KMS-11 (cell line): ENCODE data around the gene MPPE1.

Source experiments
- H2AFZ ChIP-seq: fragments of 200-600 bp; sonication (generic); 2 replicates; pipeline ENCODE4 v1.6.1; 2016; ENCODE audit warnings: antibody characterized with exemption, mixed run types, low read depth
- H3K27ac ChIP-seq: fragments of 200-600 bp; sonication (generic); 2 replicates; pipeline ENCODE4 v1.6.1; 2016; ENCODE audit warnings: mild to moderate bottlenecking, mixed run types
- H3K27me3 ChIP-seq: fragments of 200-600 bp; sonication (generic); 2 replicates; pipeline ENCODE4 v1.6.1; 2017; ENCODE audit warnings: mild to moderate bottlenecking, low read depth, mixed run types, moderate library complexity; ENCODE audit not compliant: insufficient read depth
- H3K36me3 ChIP-seq: fragments of 200-600 bp; sonication (generic); 2 replicates; pipeline ENCODE4 v1.6.1; 2017; ENCODE audit warnings: mild to moderate bottlenecking, mixed run types; ENCODE audit not compliant: insufficient read depth
- H3K4me1 ChIP-seq: fragments of 200-600 bp; sonication (generic); 2 replicates; pipeline ENCODE4 v1.6.1; 2016; ENCODE audit warnings: mild to moderate bottlenecking, low read depth, mixed run types; ENCODE audit not compliant: poor library complexity, severe bottlenecking
- H3K4me2 ChIP-seq: fragments of 200-600 bp; sonication (generic); 2 replicates; pipeline ENCODE4 v1.7.0; 2016; ENCODE audit warnings: mild to moderate bottlenecking, mixed run types
- H3K4me3 ChIP-seq: fragments of 200-600 bp; sonication (generic); IDR thresholded peaks from 2 replicates; pipeline ENCODE4 v1.6.1; 2017; ENCODE audit warnings: low read depth, low read length, mixed read lengths; ENCODE audit not compliant: insufficient read depth
- H3K79me2 ChIP-seq: fragments of 200-600 bp; sonication (generic); 2 replicates; pipeline ENCODE4 v1.6.1; 2016; ENCODE audit warnings: low read depth, mixed run types; ENCODE audit not compliant: insufficient read depth
- H3K9ac ChIP-seq: fragments of 200-600 bp; sonication (generic); 2 replicates; pipeline ENCODE4 v1.6.1; 2016; ENCODE audit warnings: mild to moderate bottlenecking, mixed run types
- H4K20me1 ChIP-seq: fragments of 200-600 bp; sonication (generic); 2 replicates; pipeline ENCODE4 v1.6.1; 2016; ENCODE audit warnings: mild to moderate bottlenecking, mixed run types; ENCODE audit not compliant: insufficient read depth
- TF ChIP-seq, protein P1 (sequence below): fragments of 200-600 bp; sonication (generic); conservative IDR thresholded peaks from 2 replicates; pipeline ENCODE4 v1.6.1; 2017; ENCODE audit warnings: low read depth, mild to moderate bottlenecking, antibody characterized with exemption, low read length, moderate library complexity, mixed read lengths

MPPE1 gene

GRCh38 chr18:11862468-11863137 is 45.5 kb downstream of the MPPE1 start:
- Histone ChIP-seq H3K9ac (no peak overlapping the region), H3K27me3 (no peaks in the 10 kb centered on the region), H2AFZ (no peak overlapping the region), H3K79me2 (no peaks in the 10 kb centered on the region), H3K27ac (no peak overlapping the region), H3K4me2 (no peak overlapping the region), H3K4me1 (no peaks in the 10 kb centered on the region), H3K4me3 (no peak overlapping the region), H4K20me1 (no peaks in the 10 kb centered on the region), H3K36me3 (no peaks in the 10 kb centered on the region)
- TF ChIP-seq, protein P1, sequence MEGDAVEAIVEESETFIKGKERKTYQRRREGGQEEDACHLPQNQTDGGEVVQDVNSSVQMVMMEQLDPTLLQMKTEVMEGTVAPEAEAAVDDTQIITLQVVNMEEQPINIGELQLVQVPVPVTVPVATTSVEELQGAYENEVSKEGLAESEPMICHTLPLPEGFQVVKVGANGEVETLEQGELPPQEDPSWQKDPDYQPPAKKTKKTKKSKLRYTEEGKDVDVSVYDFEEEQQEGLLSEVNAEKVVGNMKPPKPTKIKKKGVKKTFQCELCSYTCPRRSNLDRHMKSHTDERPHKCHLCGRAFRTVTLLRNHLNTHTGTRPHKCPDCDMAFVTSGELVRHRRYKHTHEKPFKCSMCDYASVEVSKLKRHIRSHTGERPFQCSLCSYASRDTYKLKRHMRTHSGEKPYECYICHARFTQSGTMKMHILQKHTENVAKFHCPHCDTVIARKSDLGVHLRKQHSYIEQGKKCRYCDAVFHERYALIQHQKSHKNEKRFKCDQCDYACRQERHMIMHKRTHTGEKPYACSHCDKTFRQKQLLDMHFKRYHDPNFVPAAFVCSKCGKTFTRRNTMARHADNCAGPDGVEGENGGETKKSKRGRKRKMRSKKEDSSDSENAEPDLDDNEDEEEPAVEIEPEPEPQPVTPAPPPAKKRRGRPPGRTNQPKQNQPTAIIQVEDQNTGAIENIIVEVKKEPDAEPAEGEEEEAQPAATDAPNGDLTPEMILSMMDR = no peak

DNA sequence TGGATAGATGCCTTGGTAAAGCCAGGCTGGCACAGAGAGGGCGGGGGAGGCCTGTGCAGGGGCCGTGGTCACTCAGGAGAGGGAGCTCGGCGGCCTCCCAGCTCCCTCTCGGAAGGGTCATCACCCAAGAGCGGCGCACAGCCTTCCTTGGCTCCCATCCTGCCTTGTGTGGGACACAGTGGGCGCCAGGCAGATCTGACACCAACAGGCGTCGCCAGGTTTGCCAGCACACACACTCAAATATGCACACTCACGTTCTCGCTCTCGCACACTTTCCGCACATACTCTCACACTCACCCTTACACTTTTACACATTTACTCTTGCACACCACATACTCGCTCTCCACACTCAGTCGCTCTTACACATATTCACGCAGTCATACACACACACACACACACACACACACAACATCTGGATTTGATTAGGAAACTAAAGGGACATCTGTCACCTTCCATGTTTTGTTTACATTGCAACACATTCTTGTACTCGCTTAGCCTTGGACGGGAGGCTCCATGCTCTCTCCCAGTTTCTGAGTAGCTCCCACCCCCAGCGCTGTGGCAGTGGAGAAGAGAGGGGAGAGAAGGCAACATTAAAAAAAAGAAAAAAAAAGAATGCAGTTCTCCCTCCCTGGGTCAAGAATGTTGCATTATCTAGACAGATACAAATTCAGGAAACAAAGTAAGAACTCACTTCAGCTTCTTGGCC is 46.4 kb downstream of the MPPE1 start:
- no peak overlapping the region for H3K4me3 ChIP-seq
- H4K20me1 ChIP-seq = no peaks in the 10 kb centered on the region
- no peak overlapping the region for H2AFZ ChIP-seq
- H3K27ac ChIP-seq = no peak overlapping the region
- H3K79me2 ChIP-seq = no peaks in the 10 kb centered on the region
- TF ChIP-seq, protein P1 = no peak
- no peaks in the 10 kb centered on the region for H3K4me1 ChIP-seq
- no peaks in the 10 kb centered on the region for H3K27me3 ChIP-seq
- no peak overlapping the region for H3K4me2 ChIP-seq
- no peak overlapping the region for H3K9ac ChIP-seq
- no peaks in the 10 kb centered on the region for H3K36me3 ChIP-seq

DNA sequence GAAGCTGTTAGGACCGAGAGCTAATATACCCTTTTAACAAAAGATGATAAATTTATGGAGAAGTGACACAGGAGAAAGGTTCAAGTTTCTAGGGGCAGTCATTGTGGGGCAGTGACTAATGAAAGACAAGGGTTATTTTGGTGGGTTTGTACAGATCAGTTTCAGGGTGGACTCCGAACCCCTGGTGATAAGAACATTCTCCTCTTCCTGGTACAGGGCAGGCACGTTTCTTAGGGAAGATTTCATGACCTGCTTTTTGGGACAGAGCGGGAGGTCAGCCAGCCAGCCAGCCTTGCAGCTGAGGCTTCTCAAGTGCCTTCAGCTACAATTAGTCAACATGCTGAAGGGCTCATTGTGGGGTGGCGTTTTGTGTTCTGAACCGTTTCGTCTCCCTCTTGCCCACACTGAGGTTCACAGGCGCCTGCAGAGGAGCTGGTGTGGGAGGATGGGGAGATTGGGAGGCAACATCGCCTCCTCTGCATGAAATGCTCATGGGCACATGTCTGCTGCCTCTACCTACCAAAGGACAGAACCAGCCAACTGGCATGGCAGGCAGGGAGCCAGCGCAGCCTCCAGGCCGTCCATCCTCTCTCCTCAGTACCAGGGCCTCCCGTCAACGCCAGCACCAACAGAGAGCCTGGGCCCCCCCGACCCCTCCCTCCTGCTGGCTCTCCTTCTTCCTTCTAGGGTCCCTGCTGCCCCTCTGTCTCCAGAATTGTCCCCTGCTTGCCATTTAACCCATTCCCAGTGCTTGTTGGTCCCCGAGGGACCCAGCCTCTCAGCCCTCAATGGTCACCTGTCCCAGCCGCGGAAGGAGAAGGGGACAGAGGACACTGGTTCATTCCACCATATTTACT is 47.3 kb downstream of the MPPE1 start:
- Histone ChIP-seq H3K4me2 (no peak overlapping the region), H3K36me3 (no peaks in the 10 kb centered on the region), H3K9ac (no peak overlapping the region), H3K4me3 (no peak overlapping the region), H3K79me2 (no peaks in the 10 kb centered on the region), H4K20me1 (no peaks in the 10 kb centered on the region), H3K4me1 (no peaks in the 10 kb centered on the region), H3K27me3 (no peaks in the 10 kb centered on the region), H2AFZ (no peak overlapping the region), H3K27ac (no peak overlapping the region)
- TF ChIP-seq, protein P1 = no peak

DNA sequence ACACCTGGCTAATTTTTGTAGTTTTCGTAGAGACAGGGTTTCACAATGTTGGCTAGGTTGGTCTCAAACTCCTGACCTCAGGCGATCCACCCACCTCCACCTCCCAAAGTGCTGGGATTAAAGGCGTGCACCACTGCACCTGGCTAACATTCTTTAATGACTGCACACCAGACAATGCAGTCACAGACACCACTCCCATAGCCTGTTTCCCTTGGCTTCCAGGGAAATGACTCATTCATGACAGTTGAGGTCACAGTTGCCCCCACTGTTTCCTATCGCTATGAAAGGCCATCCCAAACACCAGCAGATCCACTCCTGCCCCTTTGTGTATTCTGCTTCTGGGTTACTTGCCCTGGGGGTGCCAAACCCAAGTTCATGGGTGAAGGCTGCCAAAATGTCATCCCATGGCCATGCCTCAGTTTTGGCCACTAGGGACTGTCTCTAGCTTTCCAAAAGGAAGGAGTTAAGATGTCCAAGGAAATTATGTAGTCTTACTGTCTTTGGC is 48.2 kb downstream of the MPPE1 start:
- Histone ChIP-seq H3K27ac (no peak overlapping the region), H3K4me2 (no peak overlapping the region), H3K27me3 (no peaks in the 10 kb centered on the region), H3K4me3 (no peak overlapping the region), H4K20me1 (no peaks in the 10 kb centered on the region), H3K4me1 (no peaks in the 10 kb centered on the region), H2AFZ (no peak overlapping the region), H3K79me2 (no peaks in the 10 kb centered on the region), H3K36me3 (no peaks in the 10 kb centered on the region), H3K9ac (no peak overlapping the region)
- TF ChIP-seq, protein P1 = no peak
